ENCODE results near the gene CNOT4.
"Not testable (repeated sequence)": the region's sequence is repeated elsewhere in the genome, so short reads cannot be mapped to it uniquely, and the experiment has no call there.

Gene CNOT4

GRCh38 chr7:135374736-135375135 is 135.2 kb downstream of the CNOT4 start:
- Histone ChIP-seq H3K4me3 (no peak overlapping the region), H3K27ac (no peak overlapping the region)

- H3K4me3 ChIP-seq, result no peak overlapping the region
- H3K27ac ChIP-seq, result no peak overlapping the region
These were observed 137.7 kb downstream of the CNOT4 start for GRCh38 chr7:135372222-135372621.

GRCh38 chr7:135370656-135371055 is 139.2 kb downstream of the CNOT4 start:
- Histone ChIP-seq H3K4me3 (no peak overlapping the region), H3K27ac (no peak overlapping the region)

GRCh38 chr7:135369405-135369804 is 140.5 kb downstream of the CNOT4 start:
- H3K4me3 ChIP-seq, result no peak overlapping the region
- H3K27ac ChIP-seq, result no peak overlapping the region

GRCh38 chr7:135368416-135369186 is 141.3 kb downstream of the CNOT4 start:
- no peak overlapping the region for H3K27ac ChIP-seq
- no peak overlapping the region for H3K4me3 ChIP-seq

GRCh38 chr7:135366843-135367508 is 142.9 kb downstream of the CNOT4 start:
- H3K27ac ChIP-seq, result no peak overlapping the region
- no peak overlapping the region for H3K4me3 ChIP-seq

GRCh38 chr7:135365721-135366120 is 144.2 kb downstream of the CNOT4 start:
- no peak overlapping the region for H3K4me3 ChIP-seq
- no peak overlapping the region for H3K27ac ChIP-seq

- Histone ChIP-seq H3K4me3 (no peak overlapping the region), H3K27ac (no peak overlapping the region)
These were observed 145.7 kb downstream of the CNOT4 start for GRCh38 chr7:135364206-135364605.

DNA sequence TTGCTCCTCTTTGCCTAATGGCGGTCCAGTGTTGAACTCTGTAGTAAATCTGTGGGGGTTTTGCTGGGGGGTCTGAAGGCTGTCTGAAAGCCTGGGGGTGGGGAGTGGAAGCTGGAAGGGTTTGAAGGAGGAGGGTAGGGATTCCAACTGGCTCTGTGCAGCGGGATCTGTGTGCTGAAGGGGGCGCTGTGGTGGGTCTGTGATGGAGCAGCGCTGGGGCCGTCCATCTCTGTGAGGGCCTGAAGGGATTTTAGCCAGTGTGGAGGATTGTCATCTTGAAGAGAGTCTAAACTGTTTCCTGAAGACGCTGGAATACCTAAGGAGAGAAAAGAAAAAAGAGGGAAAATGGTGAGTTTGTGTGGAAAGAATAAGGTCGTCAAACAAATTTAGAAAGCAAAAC is 147.0 kb downstream of the CNOT4 start:
- H3K27ac ChIP-seq, result no peak overlapping the region

DNA sequence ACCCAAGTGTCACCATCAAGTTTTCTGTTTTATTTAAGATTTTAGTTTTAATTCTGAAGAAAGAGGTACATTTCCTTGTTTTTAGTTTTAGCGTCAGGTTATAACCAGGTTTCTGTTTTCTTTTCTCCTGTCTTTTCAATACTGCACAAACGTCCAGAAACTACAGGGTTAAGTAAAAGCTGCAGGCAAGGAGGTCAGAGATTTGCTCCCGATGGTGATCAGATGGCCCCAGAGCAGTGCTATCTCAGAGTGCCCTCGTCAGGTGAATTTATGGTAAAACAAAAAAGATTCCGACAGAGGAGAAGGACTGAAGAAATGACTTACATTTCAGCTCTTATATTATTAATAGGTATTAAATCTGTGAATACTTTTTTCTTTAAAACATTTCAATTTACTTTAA is 148.1 kb downstream of the CNOT4 start:
- H3K4me3 ChIP-seq, result no peak overlapping the region
- no peak overlapping the region for H3K27ac ChIP-seq

More for the DNA sequence above, 147.0 kb downstream of the CNOT4 start:
- no peak overlapping the region for H3K4me3 ChIP-seq

DNA sequence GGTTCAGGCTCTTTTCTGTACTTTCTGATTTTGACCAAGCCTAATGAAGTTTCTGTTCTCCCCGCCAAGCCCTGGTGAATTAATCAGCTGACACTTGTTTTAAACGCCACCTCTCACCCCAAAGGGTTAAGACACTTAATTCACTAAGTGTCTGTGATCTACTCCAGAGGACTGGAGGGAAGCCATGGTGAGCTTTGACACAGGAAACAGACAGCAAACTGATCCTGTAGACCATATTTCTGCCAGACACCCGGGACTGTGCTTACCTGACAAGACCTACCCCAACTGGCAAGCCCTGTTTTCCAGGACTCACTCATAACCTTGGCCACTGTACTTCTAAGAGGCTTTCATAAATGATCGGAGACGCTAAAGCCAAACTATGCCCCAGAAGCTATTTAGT is 150.3 kb downstream of the CNOT4 start:
- Histone ChIP-seq H3K27ac (no peak overlapping the region), H3K4me3 (no peak overlapping the region)

- no peak overlapping the region for H3K4me3 ChIP-seq
- H3K27ac ChIP-seq, result no peak overlapping the region
These were observed 154.4 kb downstream of the CNOT4 start for GRCh38 chr7:135355377-135356048.

- no peak overlapping the region for H3K4me3 ChIP-seq
These were observed 156.1 kb downstream of the CNOT4 start for GRCh38 chr7:135353832-135354231.

DNA sequence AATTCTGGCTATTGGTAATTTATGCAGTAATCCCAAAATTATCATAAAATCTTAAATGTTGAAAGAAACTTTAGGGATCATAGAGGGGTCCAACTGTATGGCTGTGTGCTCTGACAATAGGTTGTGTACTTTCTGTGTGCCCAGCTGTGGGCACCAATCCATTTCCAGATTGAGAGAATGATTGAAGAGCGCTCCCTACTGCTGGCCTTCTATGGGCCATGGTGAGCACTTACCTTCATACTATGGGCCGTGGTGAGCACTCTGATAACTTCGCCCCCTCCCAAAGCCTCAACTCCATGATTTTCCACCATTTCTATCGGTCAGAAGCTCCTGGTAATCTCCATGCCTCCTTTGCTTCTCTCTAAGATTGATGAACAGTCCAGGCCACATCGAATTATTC is 157.6 kb downstream of the CNOT4 start:
- no peak overlapping the region for H3K4me3 ChIP-seq
- H3K27ac ChIP-seq, result no peak overlapping the region

More at GRCh38 chr7:135353832-135354231, 156.1 kb downstream of the CNOT4 start:
- no peak overlapping the region for H3K27ac ChIP-seq

GRCh38 chr7:135351070-135351469 is 158.8 kb downstream of the CNOT4 start:
- H3K4me3 ChIP-seq, H3K27ac ChIP-seq: not testable (repeated sequence)

DNA sequence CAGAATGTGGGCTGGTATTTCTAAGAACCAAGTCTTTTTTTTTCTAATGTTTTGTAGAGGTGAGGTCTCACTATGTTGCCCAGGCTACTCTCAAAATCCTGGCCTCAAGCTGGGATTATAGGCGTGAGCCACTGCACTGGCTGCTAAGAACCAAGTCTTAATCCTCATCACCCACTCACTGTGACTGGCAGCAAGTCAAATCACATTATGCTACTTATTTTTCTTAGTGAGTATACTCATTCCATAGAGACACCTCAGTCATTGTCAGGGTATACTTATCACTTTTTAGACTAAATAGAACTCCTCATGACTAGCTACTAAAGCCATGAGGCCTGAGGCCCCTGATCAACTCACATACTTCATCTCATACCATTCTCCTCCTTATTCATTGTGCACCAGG is 160.2 kb downstream of the CNOT4 start:
- Histone ChIP-seq H3K4me3 (no peak overlapping the region), H3K27ac (no peak overlapping the region)

DNA sequence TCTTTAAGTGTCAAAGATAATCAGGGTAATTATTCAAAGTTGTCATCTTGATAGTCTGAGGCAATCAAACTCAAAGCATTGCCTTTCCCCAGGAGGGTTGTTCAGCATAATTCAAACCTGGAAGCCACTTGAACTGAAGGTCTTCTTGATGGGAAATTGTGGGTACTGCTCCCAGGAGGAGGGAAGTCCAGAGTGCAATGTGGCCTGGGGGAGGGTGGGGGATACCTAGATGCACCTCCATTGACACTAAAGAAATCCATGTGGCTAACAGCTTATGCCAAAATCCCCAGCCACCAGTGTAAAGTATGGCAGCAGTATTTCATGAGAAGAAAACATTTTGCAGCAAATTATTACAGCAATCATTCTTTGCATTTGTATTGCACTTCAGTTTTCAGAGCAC is 161.4 kb downstream of the CNOT4 start:
- Histone ChIP-seq H3K4me3 (no peak overlapping the region), H3K27ac (no peak overlapping the region)

DNA sequence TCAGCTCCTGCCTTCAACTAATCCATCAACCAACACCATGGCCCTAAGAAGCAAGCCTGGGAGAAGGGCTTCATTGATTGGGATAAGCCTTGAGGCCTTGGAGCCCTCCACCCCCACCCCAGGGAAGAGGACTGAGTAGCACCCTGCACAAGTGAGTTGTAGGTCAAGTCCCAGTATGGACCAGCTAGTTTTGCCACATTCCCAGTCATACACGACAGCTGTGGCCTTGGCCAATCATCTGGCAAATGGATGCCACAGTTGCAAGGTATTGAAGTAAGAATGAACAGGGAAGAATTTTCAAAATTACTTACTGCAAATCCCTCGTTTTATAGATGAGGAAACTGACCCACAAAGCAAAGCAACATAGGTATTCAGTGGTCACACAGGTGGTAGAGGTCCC is 166.5 kb downstream of the CNOT4 start:
- Histone ChIP-seq H3K4me3 (no peak overlapping the region), H3K27ac (no peak overlapping the region)

- H3K4me3 ChIP-seq, result no peak overlapping the region
- no peak overlapping the region for H3K27ac ChIP-seq
These were observed 167.0 kb downstream of the CNOT4 start for GRCh38 chr7:135342887-135343286.

GRCh38 chr7:135341049-135341448 is 168.9 kb downstream of the CNOT4 start:
- no peak overlapping the region for H3K27ac ChIP-seq
- H3K4me3 ChIP-seq, result no peak overlapping the region

- H3K4me3 ChIP-seq, result no peak overlapping the region
These were observed 171.8 kb downstream of the CNOT4 start for GRCh38 chr7:135337977-135338550.

More at GRCh38 chr7:135337977-135338550, 171.8 kb downstream of the CNOT4 start:
- no peak overlapping the region for H3K27ac ChIP-seq

Data from skin epidermis (tissue), 12 donors.